IPS-18c (cell line): Measurements from ENCODE around the gene CTBP2.

Experiments
- H3K4me3 ChIP-seq: 2 replicates; pipeline ENCODE4 v1.7.0; 2013; ENCODE audit warnings: low read depth, mild to moderate bottlenecking, low read length, moderate library complexity; ENCODE audit not compliant: insufficient read depth
- H3K9me3 ChIP-seq: one replicate; pipeline ENCODE4 v1.6.1; 2013; ENCODE audit warnings: mild to moderate bottlenecking, low read length, moderate library complexity; ENCODE audit not compliant: control insufficient read depth, insufficient read depth

The CTBP2 gene

DNA sequence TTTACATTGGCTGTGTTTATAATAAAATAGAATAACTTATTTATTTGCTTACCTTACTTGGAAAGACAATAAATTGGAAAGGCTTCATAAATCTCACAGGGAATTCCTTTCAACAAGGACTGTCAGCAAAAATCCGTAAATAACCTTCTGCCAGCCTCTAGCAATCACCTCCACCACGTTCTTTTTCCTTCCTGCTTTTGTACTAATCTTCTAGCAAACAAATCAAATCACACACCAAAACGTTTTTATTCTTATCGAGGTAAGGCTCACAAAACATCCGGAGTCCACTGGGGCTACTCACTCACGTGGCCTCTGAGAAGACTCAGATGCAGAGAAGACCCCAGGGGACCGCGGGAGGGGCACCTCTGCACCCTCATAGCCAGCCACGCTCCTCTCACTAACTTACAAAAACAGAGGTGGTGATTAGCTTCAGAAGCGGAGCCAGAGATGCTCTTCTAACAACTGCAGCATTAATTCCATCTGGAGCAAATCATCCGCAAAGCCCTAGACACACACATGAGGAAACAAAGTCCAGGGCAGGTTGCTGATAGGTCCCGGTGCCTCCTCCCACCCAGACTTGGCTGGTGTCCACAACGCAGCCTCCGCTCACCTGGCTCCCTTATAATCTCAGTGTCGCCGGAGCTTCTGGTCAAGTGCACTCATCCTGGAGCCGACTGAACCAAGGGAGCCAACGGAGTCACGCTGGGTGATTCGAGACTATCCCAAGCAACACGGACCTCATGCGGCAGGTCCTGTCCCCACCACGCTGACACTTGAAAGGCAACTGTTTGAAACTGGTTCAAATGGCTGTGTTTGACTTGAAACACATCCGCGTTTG, 22.5 kb downstream of the CTBP2 start:
- no peak overlapping the region for H3K4me3 ChIP-seq
- no peaks in the 10 kb centered on the region for H3K9me3 ChIP-seq

DNA sequence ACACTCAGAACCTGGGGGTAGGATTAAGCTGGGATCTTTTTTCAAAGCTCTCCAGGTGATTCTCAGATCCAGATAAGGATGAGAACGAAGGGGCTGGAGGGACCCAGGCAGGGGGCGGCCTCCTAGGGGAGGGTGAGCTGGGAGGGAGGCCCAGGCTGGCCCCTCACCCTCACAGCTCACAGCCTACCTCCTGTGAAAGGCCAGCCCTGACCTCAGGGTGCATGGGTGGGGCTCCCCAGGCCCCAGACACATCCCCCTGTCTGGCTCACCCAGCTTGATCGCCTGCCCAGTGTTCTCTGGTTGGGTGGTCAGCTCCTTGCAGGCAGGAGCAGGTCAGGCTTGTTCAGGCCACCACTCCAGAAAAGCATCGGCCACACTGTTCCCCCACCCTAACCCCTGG, 24.3 kb downstream of the CTBP2 start:
- H3K9me3 ChIP-seq, result no peaks in the 10 kb centered on the region
- no peak overlapping the region; the same call in 1 of the 2 replicates for H3K4me3 ChIP-seq

DNA sequence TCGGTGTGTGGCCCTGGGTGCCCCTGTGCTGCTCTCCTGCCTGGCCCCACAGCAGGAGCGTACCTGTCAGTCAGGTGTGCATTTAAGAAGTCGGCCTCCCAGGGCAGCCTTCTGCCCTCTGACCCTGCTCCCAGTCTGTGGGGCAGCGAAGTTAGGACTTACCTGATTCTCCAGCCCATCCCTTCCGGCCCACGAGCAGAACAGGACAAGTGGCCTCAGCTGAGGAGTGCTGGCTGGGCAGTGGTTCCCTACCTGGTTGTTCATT, 24.7 kb downstream of the CTBP2 start:
- Histone ChIP-seq H3K9me3 (no peaks in the 10 kb centered on the region), H3K4me3 (no peak overlapping the region; the same call in 1 of the 2 replicates)

DNA sequence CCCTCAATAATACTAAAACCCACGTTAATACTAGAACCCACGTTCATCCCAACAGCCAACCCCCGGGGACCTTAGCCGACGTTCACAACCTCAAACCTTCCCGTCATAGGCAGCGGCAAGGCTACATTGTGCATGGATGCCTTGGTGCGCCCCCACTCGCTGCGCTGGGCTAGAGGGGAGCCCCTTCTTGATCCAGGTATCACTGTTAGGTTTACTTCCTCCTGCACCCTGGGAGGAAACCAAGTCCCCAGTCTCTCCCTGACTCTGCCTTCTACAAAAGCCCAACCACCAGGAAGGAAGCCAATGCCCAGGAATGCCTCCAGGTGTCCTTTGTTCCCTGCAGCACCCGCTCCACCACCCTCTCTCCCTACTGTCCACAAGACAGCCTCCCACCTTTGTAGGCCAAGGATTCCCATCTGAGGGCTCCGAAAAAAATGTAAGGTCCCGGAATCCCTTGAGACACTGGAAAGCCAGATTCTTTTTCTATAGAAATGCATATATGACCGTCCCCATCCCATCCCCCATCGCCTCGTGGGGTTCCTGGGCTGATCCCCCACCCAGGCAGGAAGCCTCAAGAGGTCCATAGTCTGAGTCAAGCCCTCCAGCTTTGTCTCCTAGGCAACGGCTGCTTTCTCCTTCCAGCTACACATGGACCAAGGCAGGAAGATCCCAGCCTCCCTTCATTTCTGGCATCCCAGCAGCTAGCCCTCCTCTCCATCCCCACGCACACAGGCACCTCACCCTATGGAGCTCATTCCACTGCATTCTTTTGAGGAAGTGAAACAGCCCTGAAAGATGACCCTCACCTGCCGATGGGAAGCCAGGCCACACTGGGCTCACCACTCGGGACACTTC, 25.2 kb downstream of the CTBP2 start:
- Histone ChIP-seq H3K9me3 (no peaks in the 10 kb centered on the region), H3K4me3 (no peak overlapping the region; the same call in 1 of the 2 replicates)

DNA sequence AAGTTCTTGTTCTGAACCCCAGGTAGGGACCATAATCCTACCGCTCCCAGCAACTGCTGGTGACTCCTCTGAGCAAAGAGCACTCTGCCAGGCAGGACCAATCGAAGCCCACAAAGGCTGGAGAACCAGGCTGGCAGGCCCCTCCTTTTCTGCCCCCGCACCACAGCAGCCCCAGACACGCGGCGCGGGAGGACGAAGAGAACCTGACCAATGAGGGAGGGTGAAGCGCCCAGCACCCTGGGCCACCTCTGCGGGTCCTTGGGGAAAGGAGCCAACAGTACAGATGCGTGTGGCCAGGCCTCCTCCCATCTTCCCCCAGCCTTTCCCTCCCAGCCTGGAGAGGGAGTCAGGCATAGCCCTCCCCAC, 25.9 kb downstream of the CTBP2 start:
- no peaks in the 10 kb centered on the region for H3K9me3 ChIP-seq
- no peak overlapping the region for H3K4me3 ChIP-seq

DNA sequence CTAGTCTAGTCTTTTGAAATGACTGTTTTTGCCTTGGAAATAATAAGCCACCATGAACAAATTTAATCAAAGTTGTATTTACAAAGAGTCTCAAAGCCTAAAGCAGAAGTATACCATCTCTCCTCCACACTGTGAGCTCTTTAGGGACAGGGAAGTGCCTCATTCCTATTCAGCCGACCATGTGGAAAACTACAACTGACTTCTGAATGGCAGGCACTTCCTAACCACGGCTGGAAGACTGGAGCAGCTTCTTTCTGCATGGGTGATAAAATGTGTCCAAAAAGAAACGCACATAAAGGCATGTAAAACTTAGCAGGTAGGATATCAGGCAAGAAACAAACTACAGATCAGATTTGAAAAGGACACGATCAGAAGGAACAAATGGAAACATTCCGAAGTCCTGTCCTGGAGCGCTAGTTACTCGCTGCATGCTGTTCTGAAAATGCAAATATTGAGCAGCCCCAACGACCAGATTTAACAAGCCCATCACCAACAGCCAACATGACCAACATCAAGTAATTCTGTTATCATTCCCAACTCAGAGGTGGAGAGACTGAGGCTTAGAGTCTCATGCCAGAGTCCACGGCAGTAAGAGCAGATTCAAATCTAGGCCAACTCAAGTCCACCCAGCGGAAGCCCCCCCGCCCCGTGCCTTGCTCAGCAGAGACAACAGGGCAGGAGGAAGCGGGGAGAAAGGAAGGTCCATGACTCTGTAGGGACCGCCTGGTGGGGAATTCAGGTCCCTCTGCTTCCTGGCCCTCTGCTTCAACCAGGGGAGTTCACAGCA, 26.5 kb downstream of the CTBP2 start:
- H3K4me3 ChIP-seq, result no peak overlapping the region
- H3K9me3 ChIP-seq, result no peaks in the 10 kb centered on the region

DNA sequence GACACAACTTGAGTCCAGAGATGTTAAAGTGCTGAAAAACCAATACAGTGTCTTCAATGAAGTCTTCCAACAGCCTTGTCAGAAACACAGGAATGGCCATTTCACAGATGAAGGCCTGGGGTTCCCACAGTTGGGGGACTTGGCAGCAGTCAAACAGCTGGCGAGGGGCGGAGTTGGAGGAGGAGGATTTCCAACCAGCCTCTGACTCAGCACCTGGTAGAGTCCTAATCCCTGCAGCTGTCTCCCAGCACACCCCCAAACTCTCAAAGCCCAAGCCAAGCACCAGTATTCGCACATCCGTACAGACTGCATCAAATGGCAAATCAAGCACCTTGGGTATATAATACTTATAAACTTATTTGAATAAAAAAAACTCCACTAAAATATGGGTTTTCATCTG, 28.0 kb downstream of the CTBP2 start:
- H3K9me3 ChIP-seq, result no peaks in the 10 kb centered on the region

DNA sequence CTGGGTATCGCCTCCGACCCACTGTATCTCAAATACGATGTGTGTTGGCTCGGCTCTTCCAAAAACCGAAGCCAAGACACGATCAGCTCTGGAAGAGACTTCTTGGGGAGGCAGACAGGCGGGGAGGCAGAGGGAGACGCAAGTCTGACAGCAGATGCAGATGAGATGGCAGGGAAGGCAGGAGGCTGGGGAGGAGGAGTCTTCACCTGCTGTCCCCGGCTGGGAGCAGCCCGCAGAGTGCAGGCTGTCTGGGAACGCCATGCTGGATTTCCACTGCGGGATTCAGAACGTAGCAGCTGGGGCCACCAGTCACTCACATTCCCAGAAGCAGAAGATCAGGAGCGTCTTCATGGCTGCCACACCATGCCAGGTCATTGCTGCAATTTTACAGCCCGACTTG, 29.4 kb downstream of the CTBP2 start:
- H3K9me3 ChIP-seq, result no peaks in the 10 kb centered on the region
- no peak overlapping the region for H3K4me3 ChIP-seq

More for the DNA sequence above, 28.0 kb downstream of the CTBP2 start:
- no peak overlapping the region for H3K4me3 ChIP-seq

DNA sequence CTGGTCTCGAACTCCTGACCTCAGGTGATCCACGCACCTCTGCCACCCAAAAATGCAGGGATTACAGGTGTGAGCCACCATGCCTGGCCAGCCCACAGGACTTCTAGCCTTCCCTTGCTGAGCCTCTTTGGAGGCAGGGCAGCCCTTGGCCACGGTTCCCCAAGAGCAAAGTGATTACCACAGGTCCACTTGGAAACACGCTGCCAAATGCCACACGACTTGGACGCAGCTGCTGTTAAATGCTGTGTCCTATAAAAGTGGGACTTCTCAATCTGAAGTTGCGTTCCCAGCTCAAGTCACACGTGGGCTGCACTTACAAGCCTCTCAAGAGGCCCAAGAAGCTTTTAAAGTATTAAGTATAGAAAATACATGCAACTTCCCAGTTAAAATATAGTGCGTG, 30.1 kb downstream of the CTBP2 start:
- Histone ChIP-seq H3K9me3 (no peaks in the 10 kb centered on the region), H3K4me3 (no peak overlapping the region)

DNA sequence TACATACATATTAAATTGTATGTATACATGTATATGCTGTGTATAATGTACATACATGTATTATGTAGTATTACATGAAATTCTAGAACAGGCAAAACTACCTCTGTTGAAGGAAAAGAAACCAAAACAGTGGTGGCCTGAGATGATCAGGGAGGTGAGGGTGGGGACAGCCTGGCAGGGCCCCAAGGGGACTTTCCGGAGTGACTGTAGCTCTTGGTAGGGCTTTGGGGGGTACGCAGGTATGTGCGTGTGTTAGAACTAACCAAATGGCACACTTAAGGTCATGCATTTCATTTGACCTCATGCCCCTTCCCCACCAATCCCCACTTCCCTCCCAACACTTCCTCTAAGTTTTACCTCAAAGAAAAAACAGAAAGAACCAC, 31.3 kb downstream of the CTBP2 start:
- H3K4me3 ChIP-seq, result no peak overlapping the region
- H3K9me3 ChIP-seq, result no peaks in the 10 kb centered on the region

DNA sequence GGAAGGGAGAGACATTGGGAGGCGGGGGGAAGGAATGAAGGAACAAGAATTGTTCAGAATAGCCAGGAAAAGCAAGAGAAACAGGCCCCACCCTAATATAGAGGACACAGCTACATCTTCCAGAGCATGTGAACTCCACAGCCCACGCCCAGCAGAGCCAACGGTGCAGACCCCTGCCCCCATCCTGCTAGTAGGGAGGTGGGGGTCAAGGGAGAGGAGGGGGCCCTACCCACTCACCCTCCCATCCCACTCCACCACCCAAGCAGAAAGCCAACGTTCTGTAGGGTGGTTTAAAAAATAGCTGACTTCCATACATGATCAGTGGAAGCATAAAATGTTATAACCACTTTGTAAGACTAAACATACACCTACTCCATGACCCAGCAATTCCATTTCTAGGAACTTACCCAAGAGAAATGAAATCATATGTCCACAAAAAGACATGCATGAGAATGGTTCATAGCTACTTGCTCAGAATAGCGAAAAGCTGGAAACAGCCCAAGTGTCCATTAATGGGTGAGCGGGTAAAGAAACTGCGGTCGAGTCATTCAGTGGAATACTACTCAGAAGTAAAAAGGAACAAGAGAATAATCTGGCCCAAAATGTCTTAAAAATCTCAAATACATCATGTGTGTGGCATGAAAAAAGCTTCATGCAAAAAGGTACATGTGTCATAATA, 31.8 kb downstream of the CTBP2 start:
- peaks cover 2% of the 10 kb centered on the region for H3K9me3 ChIP-seq
- no peak overlapping the region for H3K4me3 ChIP-seq

DNA sequence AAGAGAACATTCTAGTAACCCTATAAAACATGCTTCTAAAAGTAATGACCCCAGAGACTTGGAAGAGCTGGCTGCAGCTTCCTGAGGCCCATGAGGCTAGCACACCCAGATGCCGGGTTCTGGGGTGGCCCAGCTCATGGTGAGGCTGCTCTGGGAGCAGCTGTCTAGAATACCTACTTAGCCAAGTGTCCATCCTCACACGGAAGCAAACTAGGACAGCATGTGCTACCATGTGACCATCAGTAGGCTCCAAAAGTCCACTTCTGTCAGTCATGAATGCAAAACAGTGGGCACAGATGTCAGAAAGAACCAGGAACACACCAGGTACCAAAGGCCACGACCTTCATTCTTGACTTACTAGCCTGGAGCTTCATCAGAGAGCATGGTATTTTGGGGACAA, 32.4 kb downstream of the CTBP2 start:
- no peak overlapping the region for H3K4me3 ChIP-seq
- peaks cover 2% of the 10 kb centered on the region for H3K9me3 ChIP-seq

DNA sequence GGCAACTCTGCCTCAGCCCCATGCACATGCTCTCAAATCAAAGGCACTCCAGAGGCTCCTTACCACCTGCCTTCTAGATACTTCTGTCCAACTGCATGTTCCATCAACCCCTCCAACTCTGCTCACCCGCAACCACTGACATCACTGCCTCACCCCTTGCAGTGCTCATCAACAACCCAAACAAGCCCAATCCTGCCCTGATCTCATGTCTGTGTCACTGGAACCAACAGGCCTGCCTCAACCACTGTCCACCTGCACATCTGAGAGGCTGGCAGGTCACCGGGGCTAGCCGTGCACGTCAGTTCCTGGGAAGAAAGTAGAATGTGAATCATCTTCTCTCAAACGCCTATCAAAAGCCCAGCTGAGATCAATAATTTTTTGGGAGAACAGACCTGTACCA, 33.3 kb downstream of the CTBP2 start:
- H3K9me3 ChIP-seq, result peaks cover 2% of the 10 kb centered on the region
- no peak overlapping the region for H3K4me3 ChIP-seq

DNA sequence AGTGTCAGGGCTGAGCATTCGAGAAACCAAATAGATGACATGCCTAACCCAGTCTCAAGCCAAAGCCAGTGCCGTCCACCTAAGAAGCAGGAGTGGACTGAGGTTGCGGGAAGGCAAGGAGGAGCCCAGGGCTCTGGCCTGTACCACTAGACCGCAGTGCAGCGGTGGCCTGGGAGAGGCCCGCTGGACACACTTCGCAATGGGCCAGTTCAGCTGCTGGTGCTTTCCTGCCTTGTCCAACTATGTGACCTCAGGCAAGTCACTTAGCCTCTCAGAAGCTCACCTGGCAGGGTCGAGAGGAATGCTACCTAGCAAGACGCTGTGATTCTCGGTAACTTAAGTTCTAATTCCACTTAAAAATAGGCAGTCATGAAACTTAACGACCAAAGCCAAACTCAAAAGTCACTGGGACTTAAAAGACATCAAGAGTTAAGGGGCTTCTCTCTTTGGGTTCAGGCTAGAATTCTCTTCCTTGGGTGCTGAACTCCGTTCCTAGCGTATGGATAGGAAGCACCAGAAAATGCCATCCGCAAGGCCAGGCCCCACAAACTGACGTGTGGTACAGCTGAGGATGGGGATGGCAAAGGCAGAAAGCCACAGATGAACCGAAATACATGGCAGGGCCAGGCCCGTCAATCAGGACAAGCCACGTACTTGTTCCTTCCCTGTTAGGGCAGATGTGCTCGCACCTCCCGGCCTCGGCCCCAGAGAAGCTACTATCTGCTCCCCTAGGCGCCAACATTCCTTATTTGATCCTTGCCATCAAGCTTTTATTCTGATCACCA, 34.2 kb downstream of the CTBP2 start:
- H3K9me3 ChIP-seq, result peaks cover 2% of the 10 kb centered on the region
- H3K4me3 ChIP-seq, result no peak overlapping the region

DNA sequence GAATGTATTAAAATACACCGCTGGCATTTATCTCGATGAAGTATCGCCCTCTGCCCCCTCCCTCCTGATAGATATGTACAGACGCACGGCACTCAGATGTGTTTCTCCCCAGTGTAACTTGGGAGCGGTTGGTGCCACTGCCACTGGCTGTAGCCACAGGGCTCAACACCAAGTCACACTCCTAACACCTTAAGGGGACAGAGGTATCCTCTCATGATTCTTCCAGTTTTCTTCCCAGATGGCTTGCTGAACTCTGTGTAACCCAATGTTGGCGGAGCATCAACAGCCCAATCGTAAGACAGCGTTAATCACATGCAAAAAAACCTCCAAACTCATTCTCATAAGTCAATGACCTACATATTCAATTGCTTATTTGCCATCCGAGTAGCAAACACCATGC, 35.5 kb downstream of the CTBP2 start:
- peaks cover 2% of the 10 kb centered on the region for H3K9me3 ChIP-seq
- no peak overlapping the region for H3K4me3 ChIP-seq

DNA sequence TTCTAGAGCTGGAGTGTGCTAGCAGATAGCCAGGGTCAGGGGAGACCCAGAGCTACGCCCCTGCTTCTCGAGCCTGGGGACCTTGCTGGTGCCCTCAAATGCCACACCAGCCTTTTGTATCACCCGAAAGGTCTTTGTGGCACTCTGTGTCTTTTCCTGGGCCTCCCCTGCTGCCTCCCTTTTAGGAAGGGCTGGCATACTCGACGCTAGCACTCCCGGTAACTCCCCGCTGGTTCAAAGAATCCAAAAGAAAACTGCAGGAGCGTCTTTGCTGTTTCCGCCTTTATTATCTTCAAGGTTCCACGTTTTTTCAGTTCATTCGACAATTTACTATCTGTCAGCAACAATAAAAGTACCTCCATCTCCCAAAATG, 36.3 kb downstream of the CTBP2 start:
- Histone ChIP-seq H3K9me3 (peaks cover 2% of the 10 kb centered on the region), H3K4me3 (no peak overlapping the region)
